H1 (cell line): Measurements from ENCODE around the gene TRIM56. TPM values are rescaled to one million over a fixed set of nuclear protein-coding genes. Genes with fewer than 3 reads are reported as not detected.

Experiments
- CTCF ChIA-PET: fragments of 300-600 bp; sonication (Branson Sonifier 250); formaldehyde crosslinking; loops from one replicate; lab custom pipeline; 2021; ENCODE audit not compliant: partially characterized antibody; lab: Charles Lee
- POLR2A ChIA-PET: fragments of 300-600 bp; sonication (Branson Sonifier 250); formaldehyde crosslinking; loops from one replicate; lab custom pipeline; 2021; ENCODE audit warnings: inconsistent platforms; ENCODE audit not compliant: partially characterized antibody; lab: Charles Lee
- DNase-seq, 2 experiments: peaks; one replicate each; pipeline versions ENCODE4 v3.0.0 to v3.0.0-alpha.2; 2010 to 2022; ENCODE audit warnings: low spot score in 2 of 2, low read depth in 1 of 2, mixed read lengths in 1 of 2
- FAIRE-seq: peaks from 2 replicates; lab custom pipeline; 2011; peaks lifted over from hg19 to GRCh38; lab: Jason Lieb, UNC
- H2AFZ ChIP-seq: 2 replicates; pipeline ENCODE4 v1.8.1; 2012; ENCODE audit warnings: low read length, inconsistent platforms
- H2AK5ac ChIP-seq: 2 replicates; pipeline ENCODE4 v1.6.1; 2013; ENCODE audit warnings: low read depth, low read length
- H2BK120ac ChIP-seq: replicated peaks from 2 replicates; pipeline ENCODE3; 2013; ENCODE audit warnings: low read depth, low read length, inconsistent platforms
- H2BK12ac ChIP-seq: 2 replicates; pipeline ENCODE4 v1.6.1; 2013; ENCODE audit warnings: low read depth, low read length
- H2BK15ac ChIP-seq: 2 replicates; pipeline ENCODE4 v1.6.1; 2013; ENCODE audit warnings: low read length
- H2BK20ac ChIP-seq: 2 replicates; pipeline ENCODE4 v1.6.1; 2013; ENCODE audit warnings: low read length
- H2BK5ac ChIP-seq: 2 replicates; pipeline ENCODE4 v1.6.1; 2013; ENCODE audit warnings: low read depth, low read length
- H3K14ac ChIP-seq: 2 replicates; pipeline ENCODE4 v1.6.1; 2013; ENCODE audit warnings: inconsistent platforms; ENCODE audit not compliant: insufficient read length
- H3K18ac ChIP-seq: 2 replicates; pipeline ENCODE4 v1.6.1; 2013; ENCODE audit warnings: low read length; ENCODE audit errors: extremely low read depth
- H3K23ac ChIP-seq: 2 replicates; pipeline ENCODE4 v1.6.1; 2013; ENCODE audit warnings: inconsistent platforms; ENCODE audit not compliant: insufficient read length
- H3K23me2 ChIP-seq: 2 replicates; pipeline ENCODE4 v1.6.1; 2013; ENCODE audit warnings: low read depth, low read length
- H3K27ac ChIP-seq: 2 replicates; pipeline ENCODE4 v1.6.1; 2011; ENCODE audit warnings: low read depth, low read length, inconsistent platforms
- H3K27me3 ChIP-seq, 4 experiments: replicated peaks in 1 of 4; 1 replicate in 1 of 4; 2 replicates in 3 of 4; pipeline versions ENCODE4 v1.6.1 to v1.8.1; 2011 to 2013; ENCODE audit warnings: low read length in 3 of 4, mild to moderate bottlenecking in 3 of 4, inconsistent platforms in 2 of 4, mixed read lengths in 2 of 4, moderate library complexity in 1 of 4; ENCODE audit not compliant: control insufficient read depth in 3 of 4, insufficient read depth in 3 of 4; ENCODE audit errors: extremely low read depth in 1 of 4
- H3K36me3 ChIP-seq, 4 experiments: 2 replicates each; pipeline versions ENCODE4 v1.6.1 to v1.8.1; 2011 to 2013; ENCODE audit warnings: mild to moderate bottlenecking in 4 of 4, low read length in 3 of 4, moderate library complexity in 2 of 4, control low read depth in 1 of 4, inconsistent platforms in 1 of 4; ENCODE audit not compliant: insufficient read depth in 4 of 4, control insufficient read depth in 2 of 4
- H3K4ac ChIP-seq: replicated peaks from 2 replicates; pipeline ENCODE3; 2013; ENCODE audit warnings: low read length, low read depth, mixed read lengths, inconsistent platforms; ENCODE audit not compliant: insufficient read length
- H3K4me1 ChIP-seq, 4 experiments: replicated peaks in 1 of 4; 1 replicate in 1 of 4; 2 replicates in 3 of 4; pipeline versions ENCODE4 v1.6.1 to v1.8.1; 2011 to 2013; ENCODE audit warnings: low read length in 3 of 4, inconsistent platforms in 2 of 4, mixed read lengths in 1 of 4; ENCODE audit not compliant: insufficient read depth in 4 of 4, control insufficient read depth in 3 of 4
- H3K4me2 ChIP-seq, 2 experiments: 2 replicates each; pipeline versions ENCODE4 v1.6.1 to v1.8.1; 2011 to 2013; ENCODE audit warnings: low read depth in 2 of 2, low read length in 2 of 2, control low read depth in 1 of 2, inconsistent platforms in 1 of 2, mild to moderate bottlenecking in 1 of 2; ENCODE audit not compliant: insufficient read depth in 1 of 2
- H3K4me3 ChIP-seq, 4 experiments: fragments of 200-600, 300-600 bp in 1 of 4; sonication (generic), shearing (Covaris generic), sonication (Bioruptor Twin) in 1 of 4; 2 replicates each; pipeline versions ENCODE4 v1.5.1 to v1.8.1; 2011 to 2016; ENCODE audit warnings: low read length in 4 of 4, low read depth in 3 of 4, control low read depth in 2 of 4, inconsistent platforms in 2 of 4, mild to moderate bottlenecking in 2 of 4, mixed read lengths in 1 of 4, moderate library complexity in 1 of 4; ENCODE audit not compliant: insufficient read depth in 2 of 4; ENCODE audit errors: extremely low read depth in 1 of 4
- H3K56ac ChIP-seq: replicated peaks from 2 replicates; pipeline ENCODE3; 2013; ENCODE audit warnings: low read depth, mild to moderate bottlenecking, mixed read lengths, low read length, inconsistent platforms; ENCODE audit not compliant: insufficient read length
- H3K79me1 ChIP-seq: 2 replicates; pipeline ENCODE4 v1.6.1; 2013; ENCODE audit warnings: low read depth, low read length, control low read depth
- H3K79me2 ChIP-seq, 2 experiments: 2 replicates each; pipeline versions ENCODE4 v1.6.1 to v1.8.1; 2012 to 2013; ENCODE audit warnings: low read length in 2 of 2, mild to moderate bottlenecking in 2 of 2, inconsistent platforms in 1 of 2; ENCODE audit not compliant: insufficient read depth in 2 of 2, control insufficient read depth in 1 of 2
- H3K9ac ChIP-seq, 4 experiments: replicated peaks in 1 of 4; 1 replicate in 1 of 4; 2 replicates in 3 of 4; pipeline versions ENCODE4 v1.6.1 to v1.8.1; 2011 to 2013; ENCODE audit warnings: low read depth in 3 of 4, low read length in 3 of 4, control low read depth in 2 of 4, mild to moderate bottlenecking in 2 of 4, moderate library complexity in 2 of 4, inconsistent platforms in 1 of 4; ENCODE audit errors: extremely low read depth in 1 of 4
- H3K9me3 ChIP-seq, 2 experiments: 2 replicates each; pipeline versions ENCODE4 v1.6.1 to v1.8.1; 2012 to 2013; ENCODE audit warnings: mild to moderate bottlenecking in 2 of 2, moderate library complexity in 2 of 2, control low read depth in 1 of 2, inconsistent platforms in 1 of 2, low read depth in 1 of 2, low read length in 1 of 2, mixed read lengths in 1 of 2; ENCODE audit not compliant: insufficient read depth in 2 of 2
- H4K20me1 ChIP-seq, 2 experiments: replicated peaks in 1 of 2; 2 replicates each; pipeline versions ENCODE3 to v1.8.1; 2011 to 2013; ENCODE audit warnings: inconsistent platforms in 2 of 2, low read length in 2 of 2, mild to moderate bottlenecking in 1 of 2; ENCODE audit not compliant: insufficient read depth in 2 of 2, control insufficient read depth in 1 of 2
- H4K5ac ChIP-seq: 2 replicates; pipeline ENCODE4 v1.6.1; 2013; ENCODE audit warnings: low read length, low read depth, mixed read lengths, inconsistent platforms; ENCODE audit not compliant: insufficient read length
- H4K8ac ChIP-seq: 2 replicates; pipeline ENCODE4 v1.8.0; 2013; ENCODE audit warnings: mild to moderate bottlenecking, moderate library complexity, low read length, inconsistent platforms; ENCODE audit not compliant: insufficient read depth; ENCODE audit errors: extremely low read depth
- H4K91ac ChIP-seq: replicated peaks from 2 replicates; pipeline ENCODE3; 2013; ENCODE audit warnings: low read length, mixed read lengths, inconsistent platforms; ENCODE audit not compliant: insufficient read length
- BCL11A ChIP-seq, 2 experiments: IDR thresholded peaks; one replicate each; pipeline ENCODE4 v1.6.1; 2011; ENCODE audit warnings: low read depth in 2 of 2, low read length in 2 of 2, mild to moderate bottlenecking in 2 of 2
- CTBP2 ChIP-seq: IDR thresholded peaks from 2 replicates; pipeline ENCODE4 v1.7.0; 2011; ENCODE audit warnings: borderline replicate concordance, mild to moderate bottlenecking, moderate library complexity, mixed read lengths, low read length; ENCODE audit not compliant: insufficient read depth, insufficient read length
- EGR1 ChIP-seq: IDR thresholded peaks from 2 replicates; pipeline ENCODE4 v1.6.1; 2011; ENCODE audit warnings: low read depth, low read length, borderline replicate concordance
- EP300 ChIP-seq, 2 experiments: IDR thresholded peaks; 1 replicate in 1 of 2; 2 replicates in 1 of 2; pipeline ENCODE4 v1.6.1; 2011 to 2012; ENCODE audit warnings: low read depth in 2 of 2, low read length in 2 of 2, mild to moderate bottlenecking in 2 of 2, borderline replicate concordance in 1 of 2, inconsistent platforms in 1 of 2, moderate library complexity in 1 of 2
- JUN ChIP-seq: IDR thresholded peaks from 2 replicates; pipeline ENCODE4 v1.6.1; 2011; ENCODE audit warnings: low read depth, mild to moderate bottlenecking, improper control_type of control experiment, low read length
- KDM5A ChIP-seq: fragments of 200-600 bp; IDR thresholded peaks from 2 replicates; pipeline ENCODE4 v1.7.1; 2012; ENCODE audit warnings: mild to moderate bottlenecking, low read length, inconsistent platforms, mixed read lengths
- PHF8 ChIP-seq: fragments of 200-600 bp; sonication (generic); conservative IDR thresholded peaks from 2 replicates; pipeline ENCODE4 v1.7.1; 2012; ENCODE audit warnings: low read depth, mild to moderate bottlenecking, inconsistent platforms, low read length, moderate library complexity
- POLR2AphosphoS5 ChIP-seq: IDR thresholded peaks from 2 replicates; pipeline ENCODE4 v1.6.1; 2011; ENCODE audit warnings: low read depth, low read length
- POU5F1 ChIP-seq: IDR thresholded peaks from 2 replicates; pipeline ENCODE4 v1.6.1; 2011; ENCODE audit warnings: low read depth, mild to moderate bottlenecking, low read length, moderate library complexity
- RBBP5 ChIP-seq: IDR thresholded peaks from 2 replicates; pipeline ENCODE4 v1.7.1; 2012; ENCODE audit warnings: low read depth, mild to moderate bottlenecking, inconsistent platforms, low read length, moderate library complexity, borderline replicate concordance
- SP1 ChIP-seq: IDR thresholded peaks from 2 replicates; pipeline ENCODE4 v1.6.1; 2011; ENCODE audit warnings: low read depth, low read length
- SP4 ChIP-seq: IDR thresholded peaks from 2 replicates; pipeline ENCODE4 v1.6.1; 2012; ENCODE audit warnings: low read length, inconsistent platforms
- TCF12 ChIP-seq: IDR thresholded peaks from 2 replicates; pipeline ENCODE4 v1.6.1; 2011; ENCODE audit warnings: low read depth, mild to moderate bottlenecking, low read length
- YY1 ChIP-seq: IDR thresholded peaks from 2 replicates; pipeline ENCODE4 v1.6.1; 2011; ENCODE audit warnings: low read depth, mild to moderate bottlenecking, low read length
- ZNF274 ChIP-seq: IDR thresholded peaks from 2 replicates; pipeline ENCODE4 v1.7.0; 2012; ENCODE audit warnings: low read length, borderline replicate concordance; ENCODE audit errors: extremely low read depth
- WGBS, 2 experiments: shearing (Covaris generic) in 1 of 2; methylation state at CpG; one replicate each; pipeline versions ENCODE4 v1.1.6 to v1.1.7; 2013 to 2015; ENCODE audit warnings: low lambda C conversion rate in 2 of 2, mixed read lengths in 2 of 2, inconsistent platforms in 1 of 2, low coverage in 1 of 2, missing lambda C conversion rate in 1 of 2; ENCODE audit not compliant: insufficient replicate concordance in 2 of 2, insufficient coverage in 1 of 2, insufficient read length in 1 of 2; ENCODE audit errors: extremely low coverage in 1 of 2, missing lambda C conversion rate in 1 of 2; 5-methylcytosine and 5-hydroxymethylcytosine counted together
- polyA plus RNA-seq, 7 experiments: library from polyadenylated mRNA; depleted of rRNA in 3 of 7; stranded (reverse) in 5 of 7; unstranded in 2 of 7; fragments of >200 nt in 5 of 7; fragments of 200-250 nt in 2 of 7; gene quantifications; 1 replicate in 5 of 7; 2 replicates in 1 of 7; 4 replicates in 1 of 7; pipeline versions ENCODE4 v1.2.1 to v1.2.3, GENCODE V29; 2011 to 2013; ENCODE audit warnings: missing spikeins in 2 of 7, mixed read lengths in 2 of 7
- total RNA-seq: library from RNA; stranded (reverse); fragmentation: NEBNext Ultra II Directional; extraction: Animal tissue kit (Norgen Biotek cat#: 25700); gene quantifications from 2 replicates; pipeline ENCODE4 v1.2.1, GENCODE V29; 2021

The TRIM56 gene
- total and polyA plus RNA-seq, 2 of the 8 experiments (the other 6 are each of a cell fraction or from before 2014, with no cell fraction given), result 2.0 to 17.5 TPM

GRCh38 chr7:101123703-101124068, 38.4 kb downstream of the TRIM56 start:
- 100% methylated on average over 2 of the region's 3 CpGs; no CpG with 5 or more reads in 1 of the 2 experiments for WGBS, 2 experiments
- H4K5ac ChIP-seq, result no peak overlapping the region
- ChIA-PET POLR2A (interaction anchor here (0.9 kb wide), 1 partner anchor 51 kb away, joined by 3 read pairs; no protein-coding TSS in a partner anchor), CTCF (interaction anchor here (0.7 to 8.3 kb wide), 9 partner anchors 14 to 271 kb away, joined by 3 to 80 read pairs (median 5); partner anchors contain the start of gene SLC12A9)
- H2AK5ac ChIP-seq, result no peak overlapping the region
- H3K14ac ChIP-seq, result no peak overlapping the region
- H3K4me1 ChIP-seq, result peaks cover 11 to 22% (median 14%) of the 10 kb centered on the region in 4 experiments
- no peak for FAIRE-seq
- peak overlapping the region; percentile 96; the same call in 1 of the 2 replicates for H2BK12ac ChIP-seq
- no peaks in the 10 kb centered on the region for H3K79me2 ChIP-seq
- no peaks in the 10 kb centered on the region; the same call in 1 of the 2 replicates for H3K23me2 ChIP-seq
- H4K20me1 ChIP-seq, result no peaks in the 10 kb centered on the region
- no peak overlapping the region for H3K9ac ChIP-seq
- H2AFZ ChIP-seq, result no peak overlapping the region
- H3K23ac ChIP-seq, result no peak overlapping the region
- H3K79me1 ChIP-seq, result no peaks in the 10 kb centered on the region
- H2BK5ac ChIP-seq, result no peak overlapping the region
- H3K27me3 ChIP-seq, result no peaks in the 10 kb centered on the region; a peak in 1 of 7 replicates
- no peaks in the 10 kb centered on the region for H3K36me3 ChIP-seq
- peaks cover 0 to 4% of the 10 kb centered on the region in 2 experiments; a peak in 1 of 4 replicates for H3K9me3 ChIP-seq
- no peak overlapping the region for H3K27ac ChIP-seq
- peak overlapping the region; percentile 64; the same call in 1 of the 2 replicates for H3K18ac ChIP-seq
- no peak overlapping the region for H3K4ac ChIP-seq
- H3K56ac ChIP-seq, result no peak overlapping the region
- H4K8ac ChIP-seq, result no peak overlapping the region
- H3K4me3 ChIP-seq, result no peak overlapping the region
- no peak overlapping the region for H2BK120ac ChIP-seq
- peak overlapping the region; percentile 90; the same call in 1 of the 2 replicates for H2BK20ac ChIP-seq
- no peak overlapping the region for H3K4me2 ChIP-seq
- TF ChIP-seq BCL11A (IDR thresholded peaks at IDR 0.05; ENCODE audit: low read depth in 2 of 2, low read length in 2 of 2) (no peak), ZNF274 (no peak), CTBP2 (no peak), PHF8 (no peak), SP1 (no peak), POLR2AphosphoS5 (no peak), RBBP5 (no peak), EGR1 (no peak), TCF12 (no peak), JUN (no peak), POU5F1 (no peak), YY1 (no peak), EP300 (IDR thresholded peaks at IDR 0.05; ENCODE audit: borderline replicate concordance in 1 of 2, low read depth in 2 of 2, low read length in 2 of 2) (no peak), SP4 (no peak), KDM5A (no peak)
- H4K91ac ChIP-seq, result no peak overlapping the region
- DNase-seq, result no peak
- no peak overlapping the region for H2BK15ac ChIP-seq
